GM21619 (cell line): ENCODE measurements around the gene EZR.
A peak's percentile ranks its signal among the peaks of the same experiment; 100 is the strongest.
"Not testable (repeated sequence)": the region's sequence is repeated elsewhere in the genome, so short reads cannot be mapped to it uniquely, and the experiment has no call there.

Source experiments
- ATAC-seq: cut with Tn5 transposase; IDR thresholded peaks from one replicate; pipeline ENCODE4 v1.9.1; 2021; ENCODE audit not compliant: unreplicated experiment

EZR gene

GRCh38 chr6:158843751-158844683 is 24.8 kb upstream of the EZR start:
- no peak for ATAC-seq

GRCh38 chr6:158841358-158841757 is 22.2 kb upstream of the EZR start:
- no peak for ATAC-seq

- ATAC-seq: no peak
Observed at GRCh38 chr6:158840465-158840864, 21.3 kb upstream of the EZR start.

- ATAC-seq: no peak
Observed at GRCh38 chr6:158839796-158840195, 20.6 kb upstream of the EZR start.

- not testable (repeated sequence) for ATAC-seq
Observed at GRCh38 chr6:158838790-158839189, 19.6 kb upstream of the EZR start.

- no peak for ATAC-seq
Observed at GRCh38 chr6:158837684-158838625, 18.8 kb upstream of the EZR start.

- ATAC-seq: no peak
Observed at GRCh38 chr6:158836625-158837311, 17.6 kb upstream of the EZR start.

GRCh38 chr6:158835616-158836221 is 16.6 kb upstream of the EZR start:
- no peak for ATAC-seq

GRCh38 chr6:158834675-158835385 is 15.7 kb upstream of the EZR start:
- no peak for ATAC-seq

GRCh38 chr6:158832807-158833206 is 13.6 kb upstream of the EZR start:
- not testable (repeated sequence) for ATAC-seq

GRCh38 chr6:158832026-158832425 is 12.9 kb upstream of the EZR start:
- no peak for ATAC-seq

GRCh38 chr6:158831571-158831970 is 12.4 kb upstream of the EZR start:
- no peak for ATAC-seq

- ATAC-seq: no peak
Observed at GRCh38 chr6:158830736-158831135, 11.6 kb upstream of the EZR start.

GRCh38 chr6:158828807-158829206 is 9.6 kb upstream of the EZR start:
- ATAC-seq: no peak

- ATAC-seq: peak; percentile 70
Observed at GRCh38 chr6:158826819-158827501, 7.8 kb upstream of the EZR start.

- no peak for ATAC-seq
Observed at GRCh38 chr6:158825951-158826306, 6.8 kb upstream of the EZR start.

GRCh38 chr6:158825038-158825950 is 6.1 kb upstream of the EZR start:
- no peak for ATAC-seq

GRCh38 chr6:158823616-158824015 is 4.4 kb upstream of the EZR start:
- ATAC-seq: not testable (repeated sequence)
